ENCODE measurements around the gene MET.
"Not testable (repeated sequence)": the region's sequence is repeated elsewhere in the genome, so short reads cannot be mapped to it uniquely, and the experiment has no call there.

MET gene

GRCh38 chr7:116732788-116733694 lies 61.0 kb downstream of the MET start:
- no peak overlapping the region for H3K4me3 Mint-ChIP-seq
- no peaks in the 10 kb centered on the region for H3K9me3 Mint-ChIP-seq
- no peaks in the 10 kb centered on the region for H3K36me3 Mint-ChIP-seq (ENCODE audit: low read depth)
- no peak overlapping the region for H3K27ac Mint-ChIP-seq
- no peaks in the 10 kb centered on the region for H3K27me3 Mint-ChIP-seq
- H3K4me1 Mint-ChIP-seq (ENCODE audit: low read depth), result peaks cover 13% of the 10 kb centered on the region
- intact Hi-C loops (cut with micrococcal nuclease), result no loop called here

- Mint-ChIP-seq H3K4me1 (ENCODE audit: low read depth) (peaks cover 13% of the 10 kb centered on the region), H3K27ac (no peak overlapping the region), H3K9me3 (no peaks in the 10 kb centered on the region), H3K27me3 (no peaks in the 10 kb centered on the region), H3K36me3 (ENCODE audit: low read depth) (no peaks in the 10 kb centered on the region), H3K4me3 (no peak overlapping the region)
- intact Hi-C loops (cut with micrococcal nuclease), result loop anchor here (2.0 kb wide), 1 partner anchor 29 kb away; no protein-coding TSS in a partner anchor
Measured at GRCh38 chr7:116733924-116734580, 62.1 kb downstream of the MET start.

GRCh38 chr7:116734710-116735109 lies 62.7 kb downstream of the MET start:
- intact Hi-C loops (cut with micrococcal nuclease), result loop anchor here (2.0 kb wide), 1 partner anchor 30 kb away; no protein-coding TSS in a partner anchor
- Mint-ChIP-seq H3K36me3 (ENCODE audit: low read depth) (no peaks in the 10 kb centered on the region), H3K27me3 (no peaks in the 10 kb centered on the region), H3K4me3 (no peak overlapping the region), H3K27ac (no peak overlapping the region), H3K4me1 (ENCODE audit: low read depth) (peaks cover 13% of the 10 kb centered on the region), H3K9me3 (no peaks in the 10 kb centered on the region)

- no peaks in the 10 kb centered on the region for H3K9me3 Mint-ChIP-seq
- no peaks in the 10 kb centered on the region for H3K36me3 Mint-ChIP-seq (ENCODE audit: low read depth)
- no peaks in the 10 kb centered on the region for H3K27me3 Mint-ChIP-seq
- no peak overlapping the region for H3K27ac Mint-ChIP-seq
- intact Hi-C loops (cut with micrococcal nuclease), result no loop called here
- H3K4me3 Mint-ChIP-seq, result no peak overlapping the region
- peaks cover 13% of the 10 kb centered on the region for H3K4me1 Mint-ChIP-seq (ENCODE audit: low read depth)
Measured at GRCh38 chr7:116736927-116737715, 65.1 kb downstream of the MET start.

GRCh38 chr7:116738378-116738777 lies 66.4 kb downstream of the MET start:
- intact Hi-C loops (cut with micrococcal nuclease), result no loop called here
- Mint-ChIP-seq H3K4me1 (ENCODE audit: low read depth) (peaks cover 13% of the 10 kb centered on the region), H3K9me3 (no peaks in the 10 kb centered on the region), H3K4me3 (no peak overlapping the region), H3K27me3 (no peaks in the 10 kb centered on the region), H3K36me3 (ENCODE audit: low read depth) (no peaks in the 10 kb centered on the region), H3K27ac (no peak overlapping the region)

- Mint-ChIP-seq H3K36me3 (ENCODE audit: low read depth) (no peaks in the 10 kb centered on the region), H3K27ac (no peak overlapping the region), H3K4me3 (no peak overlapping the region), H3K4me1 (ENCODE audit: low read depth) (peaks cover 10% of the 10 kb centered on the region), H3K27me3 (no peaks in the 10 kb centered on the region), H3K9me3 (no peaks in the 10 kb centered on the region)
- intact Hi-C loops (cut with micrococcal nuclease), result no loop called here
Measured at GRCh38 chr7:116739307-116739706, 67.3 kb downstream of the MET start.

- Mint-ChIP-seq H3K4me3 (no peak overlapping the region), H3K36me3 (ENCODE audit: low read depth) (no peaks in the 10 kb centered on the region), H3K27ac (no peak overlapping the region), H3K4me1 (ENCODE audit: low read depth) (peaks cover 1% of the 10 kb centered on the region), H3K27me3 (no peaks in the 10 kb centered on the region), H3K9me3 (no peaks in the 10 kb centered on the region)
- intact Hi-C loops (cut with micrococcal nuclease), result no loop called here
Measured at GRCh38 chr7:116740231-116740630, 68.2 kb downstream of the MET start.

- H3K27me3 Mint-ChIP-seq, result no peaks in the 10 kb centered on the region
- no peaks in the 10 kb centered on the region for H3K36me3 Mint-ChIP-seq (ENCODE audit: low read depth)
- intact Hi-C loops (cut with micrococcal nuclease), result no loop called here
- no peak overlapping the region for H3K4me3 Mint-ChIP-seq
- no peaks in the 10 kb centered on the region for H3K4me1 Mint-ChIP-seq (ENCODE audit: low read depth)
- no peaks in the 10 kb centered on the region for H3K9me3 Mint-ChIP-seq
- no peak overlapping the region for H3K27ac Mint-ChIP-seq
Measured at GRCh38 chr7:116740755-116741462, 68.9 kb downstream of the MET start.

GRCh38 chr7:116741625-116742316 lies 69.8 kb downstream of the MET start:
- Mint-ChIP-seq H3K27me3 (no peaks in the 10 kb centered on the region), H3K9me3 (no peaks in the 10 kb centered on the region), H3K36me3 (ENCODE audit: low read depth) (no peaks in the 10 kb centered on the region), H3K4me1 (ENCODE audit: low read depth) (no peaks in the 10 kb centered on the region), H3K27ac (no peak overlapping the region), H3K4me3 (no peak overlapping the region)
- intact Hi-C loops (cut with micrococcal nuclease), result no loop called here

GRCh38 chr7:116742641-116743040 lies 70.6 kb downstream of the MET start:
- intact Hi-C loops (cut with micrococcal nuclease), result no loop called here
- no peak overlapping the region for H3K4me3 Mint-ChIP-seq
- H3K36me3 Mint-ChIP-seq (ENCODE audit: low read depth), result no peaks in the 10 kb centered on the region
- no peak overlapping the region for H3K27ac Mint-ChIP-seq
- peaks cover 7% of the 10 kb centered on the region for H3K9me3 Mint-ChIP-seq
- H3K4me1 Mint-ChIP-seq (ENCODE audit: low read depth), result no peaks in the 10 kb centered on the region
- no peaks in the 10 kb centered on the region for H3K27me3 Mint-ChIP-seq

GRCh38 chr7:116743835-116744234 lies 71.8 kb downstream of the MET start:
- H3K27me3 Mint-ChIP-seq; H3K27ac Mint-ChIP-seq; H3K4me1 Mint-ChIP-seq (ENCODE audit: low read depth); H3K4me3 Mint-ChIP-seq; intact Hi-C loops (cut with micrococcal nuclease); H3K36me3 Mint-ChIP-seq (ENCODE audit: low read depth): not testable (repeated sequence)
- H3K9me3 Mint-ChIP-seq, result peaks cover 19% of the 10 kb centered on the region

GRCh38 chr7:116746388-116746787 lies 74.4 kb downstream of the MET start:
- H3K27ac Mint-ChIP-seq; H3K4me3 Mint-ChIP-seq; H3K27me3 Mint-ChIP-seq; intact Hi-C loops (cut with micrococcal nuclease); H3K36me3 Mint-ChIP-seq (ENCODE audit: low read depth); H3K4me1 Mint-ChIP-seq (ENCODE audit: low read depth): not testable (repeated sequence)
- peaks cover 23% of the 10 kb centered on the region for H3K9me3 Mint-ChIP-seq

GRCh38 chr7:116751070-116751469 lies 79.1 kb downstream of the MET start:
- H3K36me3 Mint-ChIP-seq (ENCODE audit: low read depth); intact Hi-C loops (cut with micrococcal nuclease); H3K4me1 Mint-ChIP-seq (ENCODE audit: low read depth); H3K4me3 Mint-ChIP-seq; H3K27ac Mint-ChIP-seq; H3K27me3 Mint-ChIP-seq: not testable (repeated sequence)
- H3K9me3 Mint-ChIP-seq, result peaks cover 23% of the 10 kb centered on the region

Data from dendritic cell treated with granulocyte-macrophage colony-stimulating factor and Interleukin-4, amounts not matched to agents 40 ng/mL and 50 ng/mL, for 4 days (primary cell).